ENCODE results near the gene LGI1.

DNA sequence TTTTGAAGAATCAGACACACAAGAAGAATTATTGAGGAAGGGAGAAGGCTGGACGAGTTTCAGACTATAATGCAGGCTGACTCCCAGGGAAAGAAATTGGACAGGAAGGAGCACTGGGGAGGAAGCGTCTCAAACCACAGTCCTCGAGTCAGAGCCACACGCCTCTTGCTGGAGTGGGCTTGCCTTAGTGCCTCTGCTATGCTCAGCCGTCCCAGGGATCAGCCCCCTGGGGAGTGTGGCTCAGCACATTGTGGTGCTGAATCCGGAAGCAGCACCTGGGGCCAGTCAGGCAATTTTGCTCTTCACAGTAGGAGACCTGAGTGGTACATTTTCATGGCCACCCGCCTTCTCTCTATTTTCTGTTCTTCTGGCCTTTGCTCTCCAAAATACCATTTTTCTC lies 68.6 kb downstream of the LGI1 start:
- TF ChIP-seq, protein P1, sequence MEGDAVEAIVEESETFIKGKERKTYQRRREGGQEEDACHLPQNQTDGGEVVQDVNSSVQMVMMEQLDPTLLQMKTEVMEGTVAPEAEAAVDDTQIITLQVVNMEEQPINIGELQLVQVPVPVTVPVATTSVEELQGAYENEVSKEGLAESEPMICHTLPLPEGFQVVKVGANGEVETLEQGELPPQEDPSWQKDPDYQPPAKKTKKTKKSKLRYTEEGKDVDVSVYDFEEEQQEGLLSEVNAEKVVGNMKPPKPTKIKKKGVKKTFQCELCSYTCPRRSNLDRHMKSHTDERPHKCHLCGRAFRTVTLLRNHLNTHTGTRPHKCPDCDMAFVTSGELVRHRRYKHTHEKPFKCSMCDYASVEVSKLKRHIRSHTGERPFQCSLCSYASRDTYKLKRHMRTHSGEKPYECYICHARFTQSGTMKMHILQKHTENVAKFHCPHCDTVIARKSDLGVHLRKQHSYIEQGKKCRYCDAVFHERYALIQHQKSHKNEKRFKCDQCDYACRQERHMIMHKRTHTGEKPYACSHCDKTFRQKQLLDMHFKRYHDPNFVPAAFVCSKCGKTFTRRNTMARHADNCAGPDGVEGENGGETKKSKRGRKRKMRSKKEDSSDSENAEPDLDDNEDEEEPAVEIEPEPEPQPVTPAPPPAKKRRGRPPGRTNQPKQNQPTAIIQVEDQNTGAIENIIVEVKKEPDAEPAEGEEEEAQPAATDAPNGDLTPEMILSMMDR (conservative IDR thresholded peaks at IDR 0.05 in 1 of 2, IDR thresholded peaks at IDR 0.05 in 1 of 2; ENCODE audit: extremely low read depth in 1 of 2, insufficient read depth in 1 of 2, low read depth in 1 of 2, low read length in 2 of 2) = no peak
- no peak for TF ChIP-seq EZH2 (IDR thresholded peaks at IDR 0.05; ENCODE audit: borderline replicate concordance, low read length)
